ENCODE data around the gene AICDA. TPM values are rescaled to one million over a fixed set of nuclear protein-coding genes. Genes with fewer than 3 reads are reported as not detected.

Gene AICDA
- total RNA-seq, 2 donors from 2014 or later, result not detected

DNA sequence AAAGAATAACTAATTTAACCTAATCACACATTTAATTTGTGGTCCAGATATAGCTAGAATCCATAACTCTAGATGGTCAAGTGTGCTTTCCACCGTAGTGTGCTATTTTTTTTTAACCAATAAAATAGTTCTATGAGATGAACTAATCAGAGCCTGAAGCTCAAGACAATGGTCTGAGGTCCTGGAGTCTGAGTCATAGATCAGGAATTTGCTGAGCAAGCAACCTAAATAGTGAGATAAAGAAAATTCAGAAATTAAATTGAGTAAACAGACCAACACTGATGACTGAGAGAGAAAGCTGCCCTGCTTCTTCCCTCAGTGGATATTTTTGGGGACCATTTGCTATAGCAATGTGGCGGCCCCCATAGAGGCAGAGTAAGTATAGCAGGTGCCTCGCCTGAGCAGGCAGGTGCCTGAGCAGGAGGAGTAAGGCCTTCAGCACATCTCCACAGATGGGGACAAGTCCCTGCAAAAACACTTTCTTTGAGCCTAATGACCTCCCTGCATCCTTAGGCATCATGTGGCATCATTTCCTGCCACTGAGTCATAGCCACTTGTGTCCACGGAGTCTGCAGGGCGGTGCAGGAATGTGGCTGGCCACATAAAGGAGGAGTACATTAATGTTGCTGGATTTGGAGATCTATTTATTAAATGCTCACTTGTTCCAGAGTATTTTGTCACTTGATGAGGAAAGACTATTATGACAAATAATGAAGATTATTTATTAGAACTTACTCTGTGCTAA lies 58.0 kb downstream of the AICDA start:
- Histone ChIP-seq H3K27ac (no peak overlapping the region), H3K9me3 (no peaks in the 10 kb centered on the region), H3K4me3 (no peak overlapping the region), H3K27me3 (no peaks in the 10 kb centered on the region), H3K4me1 (no peaks in the 10 kb centered on the region), H3K36me3 (replicated peaks in 1 of 2; ENCODE audit: insufficient read depth in 1 of 2, low read depth in 2 of 2) (no peaks in the 10 kb centered on the region)
- 83 to 92% methylated on average over 5 of the region's 5 CpGs for WGBS, 2 donors
- intact Hi-C loops (cut with DNase I), result no loop called here
- DNase-seq (no peak), ATAC-seq (no peak)
- TF ChIP-seq, protein P1, sequence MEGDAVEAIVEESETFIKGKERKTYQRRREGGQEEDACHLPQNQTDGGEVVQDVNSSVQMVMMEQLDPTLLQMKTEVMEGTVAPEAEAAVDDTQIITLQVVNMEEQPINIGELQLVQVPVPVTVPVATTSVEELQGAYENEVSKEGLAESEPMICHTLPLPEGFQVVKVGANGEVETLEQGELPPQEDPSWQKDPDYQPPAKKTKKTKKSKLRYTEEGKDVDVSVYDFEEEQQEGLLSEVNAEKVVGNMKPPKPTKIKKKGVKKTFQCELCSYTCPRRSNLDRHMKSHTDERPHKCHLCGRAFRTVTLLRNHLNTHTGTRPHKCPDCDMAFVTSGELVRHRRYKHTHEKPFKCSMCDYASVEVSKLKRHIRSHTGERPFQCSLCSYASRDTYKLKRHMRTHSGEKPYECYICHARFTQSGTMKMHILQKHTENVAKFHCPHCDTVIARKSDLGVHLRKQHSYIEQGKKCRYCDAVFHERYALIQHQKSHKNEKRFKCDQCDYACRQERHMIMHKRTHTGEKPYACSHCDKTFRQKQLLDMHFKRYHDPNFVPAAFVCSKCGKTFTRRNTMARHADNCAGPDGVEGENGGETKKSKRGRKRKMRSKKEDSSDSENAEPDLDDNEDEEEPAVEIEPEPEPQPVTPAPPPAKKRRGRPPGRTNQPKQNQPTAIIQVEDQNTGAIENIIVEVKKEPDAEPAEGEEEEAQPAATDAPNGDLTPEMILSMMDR (IDR thresholded peaks at IDR 0.05), result no peak
- no peak for TF ChIP-seq POLR2A (IDR thresholded peaks at IDR 0.05)

DNA sequence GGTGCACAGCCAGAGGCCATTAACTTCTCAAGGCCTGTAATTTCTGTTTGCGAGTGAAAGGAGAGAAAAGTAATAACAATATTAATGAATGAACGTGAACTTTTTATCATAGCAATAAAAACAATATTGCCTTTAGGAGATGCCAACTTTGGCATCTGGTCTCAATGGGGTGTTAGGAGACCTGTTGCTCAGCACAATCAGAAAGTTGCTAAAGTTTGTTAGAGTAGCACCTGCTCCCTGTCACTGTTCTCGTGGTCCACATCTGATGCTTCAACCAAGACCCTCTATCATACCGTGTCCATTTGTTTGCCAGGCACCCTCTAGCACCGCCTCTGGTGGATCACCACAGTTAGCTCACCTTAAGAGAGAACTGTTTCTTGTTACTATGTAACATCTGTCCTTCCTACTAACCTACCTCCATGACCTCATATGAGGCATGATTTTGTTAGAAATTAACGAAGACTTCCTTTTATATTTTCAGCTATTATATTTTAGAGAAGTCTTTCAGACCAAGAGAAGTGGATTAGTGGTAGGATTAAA lies 59.5 kb downstream of the AICDA start:
- WGBS, 2 donors, result 49 to 63% methylated on average over 6 of the region's 6 CpGs
- no peak for ATAC-seq

More for the DNA sequence above, 59.5 kb downstream of the AICDA start:
- Histone ChIP-seq H3K36me3 (replicated peaks in 1 of 2; ENCODE audit: insufficient read depth in 1 of 2, low read depth in 2 of 2) (no peaks in the 10 kb centered on the region), H3K4me3 (no peak overlapping the region), H3K4me1 (no peaks in the 10 kb centered on the region), H3K27me3 (no peaks in the 10 kb centered on the region), H3K9me3 (no peaks in the 10 kb centered on the region), H3K27ac (no peak overlapping the region)
- no peak for DNase-seq
- intact Hi-C loops (cut with DNase I), result no loop called here
- TF ChIP-seq POLR2A (IDR thresholded peaks at IDR 0.05), result no peak
- TF ChIP-seq, protein P1 (IDR thresholded peaks at IDR 0.05), result no peak

Small RNA genes within 50 kb of the gene (small RNA-seq; reads per million reads assigned to genes)
- not detected for gene RF00019
- not detected for gene RF00564

Other genes starting within 250 kb of the AICDA start
- not detected for gene CLEC6A, start 156.9 kb downstream of the AICDA start, total RNA-seq
- not detected for gene CLEC4D, start 99.4 kb downstream of the AICDA start, total RNA-seq
- gene CLEC4E, start 72.0 kb downstream of the AICDA start, total RNA-seq, result 1 to 10 TPM in 1 of 2 donors, under 1 TPM in 1; 0.33 to 2.6 TPM
- gene MFAP5, start 50.0 kb upstream of the AICDA start, total RNA-seq, result 10 to 100 TPM; 17.9 to 33.0 TPM
- 10 to 100 TPM; 18.1 to 19.5 TPM for gene RIMKLB, start 85.1 kb upstream of the AICDA start, total RNA-seq
- gene A2ML1, start 209.8 kb upstream of the AICDA start, total RNA-seq, result not detected